Trophoblast cell (in vitro differentiated cells and primary cell): ENCODE results near the gene SMARCD3.
A peak's percentile ranks its signal among the peaks of the same experiment; 100 is the strongest.

Source experiments
- DNase-seq, 2 donors: peaks; one replicate each; pipeline ENCODE4 v3.0.0-alpha.2; 2016
- H2AFZ ChIP-seq: 2 replicates; pipeline ENCODE4 v1.6.1; 2013; ENCODE audit warnings: low read length, moderate library complexity, mild to moderate bottlenecking; ENCODE audit not compliant: insufficient read depth, poor library complexity
- H2AK5ac ChIP-seq: 2 replicates; pipeline ENCODE4 v1.6.1; 2013; ENCODE audit warnings: mild to moderate bottlenecking, low read length
- H2BK120ac ChIP-seq: 2 replicates; pipeline ENCODE4 v1.6.1; 2013; ENCODE audit warnings: low read length, mild to moderate bottlenecking, moderate library complexity; ENCODE audit not compliant: insufficient read depth, poor library complexity
- H2BK12ac ChIP-seq: 2 replicates; pipeline ENCODE4 v1.6.1; 2013; ENCODE audit warnings: mild to moderate bottlenecking, low read length, moderate library complexity
- H2BK5ac ChIP-seq: 2 replicates; pipeline ENCODE4 v1.6.1; 2013; ENCODE audit warnings: low read length, low read depth, moderate library complexity, mild to moderate bottlenecking; ENCODE audit not compliant: poor library complexity
- H3K14ac ChIP-seq: 2 replicates; pipeline ENCODE4 v1.6.1; 2013; ENCODE audit warnings: mild to moderate bottlenecking, low read length
- H3K18ac ChIP-seq: 2 replicates; pipeline ENCODE4 v1.6.1; 2013; ENCODE audit warnings: mild to moderate bottlenecking, low read length
- H3K23ac ChIP-seq: 2 replicates; pipeline ENCODE4 v1.6.1; 2013; ENCODE audit warnings: low read length
- H3K27ac ChIP-seq: 2 replicates; pipeline ENCODE4 v1.5.1; 2013; ENCODE audit warnings: low read depth, mild to moderate bottlenecking, inconsistent platforms, low read length, moderate library complexity
- H3K27me3 ChIP-seq: 2 replicates; pipeline ENCODE4 v1.6.1; 2013; ENCODE audit warnings: inconsistent platforms, mild to moderate bottlenecking, low read length, moderate library complexity; ENCODE audit not compliant: insufficient read depth
- H3K36me3 ChIP-seq, 2 experiments: 1 replicate in 1 of 2; 2 replicates in 1 of 2; pipeline ENCODE4 v1.6.1; 2013; ENCODE audit warnings: low read length in 2 of 2, mild to moderate bottlenecking in 2 of 2, moderate library complexity in 1 of 2; ENCODE audit not compliant: insufficient read depth in 2 of 2, control insufficient read depth in 1 of 2
- H3K4ac ChIP-seq: 2 replicates; pipeline ENCODE4 v1.6.1; 2013; ENCODE audit warnings: low read depth, mild to moderate bottlenecking, low read length, moderate library complexity
- H3K4me1 ChIP-seq, 2 experiments: 1 replicate in 1 of 2; 2 replicates in 1 of 2; pipeline ENCODE4 v1.6.1; 2013; ENCODE audit warnings: low read length in 2 of 2, mild to moderate bottlenecking in 2 of 2, moderate library complexity in 1 of 2; ENCODE audit not compliant: insufficient read depth in 2 of 2, control insufficient read depth in 1 of 2
- H3K4me2 ChIP-seq: 2 replicates; pipeline ENCODE4 v1.6.1; 2013; ENCODE audit warnings: inconsistent platforms, mild to moderate bottlenecking, low read length, moderate library complexity
- H3K4me3 ChIP-seq: 2 replicates; pipeline ENCODE4 v1.5.1; 2013; ENCODE audit warnings: mild to moderate bottlenecking, low read depth, low read length, inconsistent platforms
- H3K79me1 ChIP-seq: one replicate; pipeline ENCODE4 v1.6.1; 2013; ENCODE audit warnings: low read length
- H3K79me2 ChIP-seq: 2 replicates; pipeline ENCODE4 v1.6.1; 2013; ENCODE audit warnings: low read length, mild to moderate bottlenecking; ENCODE audit not compliant: control insufficient read depth, insufficient read depth, poor library complexity
- H3K9ac ChIP-seq: 2 replicates; pipeline ENCODE4 v1.6.1; 2013; ENCODE audit warnings: mild to moderate bottlenecking, low read length
- H3K9me3 ChIP-seq: 2 replicates; pipeline ENCODE4 v1.6.1; 2013; ENCODE audit warnings: low read depth, mild to moderate bottlenecking, control low read depth, inconsistent platforms, low read length; ENCODE audit not compliant: insufficient read depth
- H4K12ac ChIP-seq: 2 replicates; pipeline ENCODE4 v1.6.1; 2013; ENCODE audit warnings: low read depth, mild to moderate bottlenecking, low read length, moderate library complexity
- H4K8ac ChIP-seq: 2 replicates; pipeline ENCODE4 v1.6.1; 2013; ENCODE audit warnings: low read depth, mild to moderate bottlenecking, low read length, moderate library complexity
- H4K91ac ChIP-seq: one replicate; pipeline ENCODE4 v1.6.1; 2013; ENCODE audit warnings: low read depth, mild to moderate bottlenecking, low read length, moderate library complexity
- WGBS: extraction: QIAGEN DNeasy Blood & Tissue Kit; methylation state at CpG from one replicate; pipeline ENCODE4 v1.1.7; 2013; ENCODE audit warnings: missing lambda C conversion rate; ENCODE audit not compliant: insufficient read length, insufficient coverage; ENCODE audit errors: extremely low coverage; 5-methylcytosine and 5-hydroxymethylcytosine counted together

SMARCD3 gene

GRCh38 chr7:151264615-151265014 lies 16.1 kb upstream of the SMARCD3 start:
- H2AFZ ChIP-seq: no peak overlapping the region
- no peak overlapping the region for H4K91ac ChIP-seq
- no peak overlapping the region for H3K23ac ChIP-seq
- H3K18ac ChIP-seq: no peak overlapping the region
- H3K27me3 ChIP-seq: no peaks in the 10 kb centered on the region
- H2BK12ac ChIP-seq: no peak overlapping the region
- H3K4me2 ChIP-seq: no peak overlapping the region
- DNase-seq: no peak
- H3K4ac ChIP-seq: no peak overlapping the region
- H2AK5ac ChIP-seq: no peak overlapping the region
- H3K79me2 ChIP-seq: no peaks in the 10 kb centered on the region
- H4K12ac ChIP-seq: no peak overlapping the region
- no peak overlapping the region for H3K27ac ChIP-seq
- H3K9me3 ChIP-seq: no peaks in the 10 kb centered on the region
- H3K4me1 ChIP-seq: no peaks in the 10 kb centered on the region
- no peak overlapping the region for H2BK5ac ChIP-seq
- no peak overlapping the region for H3K4me3 ChIP-seq
- no CpG with 5 or more reads among the region's 5 CpGs for WGBS
- H3K14ac ChIP-seq: no peak overlapping the region
- H4K8ac ChIP-seq: no peak overlapping the region
- no peak overlapping the region for H2BK120ac ChIP-seq
- no peaks in the 10 kb centered on the region for H3K36me3 ChIP-seq
- no peaks in the 10 kb centered on the region for H3K79me1 ChIP-seq
- no peak overlapping the region for H3K9ac ChIP-seq

- no peak overlapping the region for H3K27ac ChIP-seq
- H3K79me2 ChIP-seq: no peaks in the 10 kb centered on the region
- no peak overlapping the region for H3K18ac ChIP-seq
- H2AK5ac ChIP-seq: no peak overlapping the region
- no peaks in the 10 kb centered on the region for H3K79me1 ChIP-seq
- H2BK120ac ChIP-seq: no peak overlapping the region
- H3K9ac ChIP-seq: no peak overlapping the region
- no CpG with 5 or more reads among the region's 10 CpGs for WGBS
- no peaks in the 10 kb centered on the region for H3K9me3 ChIP-seq
- H3K4me3 ChIP-seq: peak overlapping the region; percentile 18
- no peak overlapping the region for H4K12ac ChIP-seq
- H4K8ac ChIP-seq: no peak overlapping the region
- no peaks in the 10 kb centered on the region for H3K27me3 ChIP-seq
- H3K14ac ChIP-seq: no peak overlapping the region
- DNase-seq: no peak
- no peaks in the 10 kb centered on the region for H3K4me1 ChIP-seq
- no peak overlapping the region for H3K23ac ChIP-seq
- no peak overlapping the region for H2BK5ac ChIP-seq
- H3K4me2 ChIP-seq: no peak overlapping the region
- no peak overlapping the region for H3K4ac ChIP-seq
- no peak overlapping the region for H2BK12ac ChIP-seq
- no peaks in the 10 kb centered on the region for H3K36me3 ChIP-seq
- H2AFZ ChIP-seq: no peak overlapping the region
- no peak overlapping the region for H4K91ac ChIP-seq
Measured at GRCh38 chr7:151261529-151261928, 13.0 kb upstream of the SMARCD3 start.

GRCh38 chr7:151260883-151261282 lies 12.4 kb upstream of the SMARCD3 start:
- Histone ChIP-seq H4K91ac (no peak overlapping the region), H3K4ac (no peak overlapping the region), H3K9ac (no peak overlapping the region), H4K8ac (no peak overlapping the region), H2AFZ (no peak overlapping the region), H2BK120ac (no peak overlapping the region), H3K36me3 (no peaks in the 10 kb centered on the region), H3K27ac (no peak overlapping the region), H3K79me1 (no peaks in the 10 kb centered on the region), H3K14ac (no peak overlapping the region), H4K12ac (no peak overlapping the region), H3K18ac (no peak overlapping the region), H2BK5ac (no peak overlapping the region), H2AK5ac (no peak overlapping the region), H3K23ac (no peak overlapping the region), H3K79me2 (no peaks in the 10 kb centered on the region), H2BK12ac (no peak overlapping the region), H3K4me1 (no peaks in the 10 kb centered on the region), H3K4me2 (no peak overlapping the region), H3K4me3 (no peak overlapping the region), H3K9me3 (no peaks in the 10 kb centered on the region), H3K27me3 (no peaks in the 10 kb centered on the region)
- WGBS: no CpG with 5 or more reads among the region's 8 CpGs
- no peak for DNase-seq

GRCh38 chr7:151260471-151260870 lies 12.0 kb upstream of the SMARCD3 start:
- no CpG with 5 or more reads among the region's 11 CpGs for WGBS
- H3K36me3 ChIP-seq: no peaks in the 10 kb centered on the region
- H2AFZ ChIP-seq: no peak overlapping the region
- H3K9me3 ChIP-seq: no peaks in the 10 kb centered on the region
- no peak overlapping the region for H3K4me2 ChIP-seq
- no peak overlapping the region for H2BK120ac ChIP-seq
- no peaks in the 10 kb centered on the region for H3K27me3 ChIP-seq
- no peaks in the 10 kb centered on the region for H3K79me1 ChIP-seq
- H3K79me2 ChIP-seq: no peaks in the 10 kb centered on the region
- no peaks in the 10 kb centered on the region for H3K4me1 ChIP-seq
- H3K18ac ChIP-seq: no peak overlapping the region
- H3K4me3 ChIP-seq: no peak overlapping the region
- no peak overlapping the region for H3K23ac ChIP-seq
- H4K12ac ChIP-seq: no peak overlapping the region
- no peak overlapping the region for H2BK12ac ChIP-seq
- H2AK5ac ChIP-seq: no peak overlapping the region
- no peak for DNase-seq
- no peak overlapping the region for H3K27ac ChIP-seq
- H4K91ac ChIP-seq: no peak overlapping the region
- H2BK5ac ChIP-seq: no peak overlapping the region
- no peak overlapping the region for H3K4ac ChIP-seq
- H3K14ac ChIP-seq: no peak overlapping the region
- no peak overlapping the region for H4K8ac ChIP-seq
- H3K9ac ChIP-seq: no peak overlapping the region
